ENCODE data around the gene QRSL1. TPM values are rescaled to one million over a fixed set of nuclear protein-coding genes. Genes with fewer than 3 reads are reported as not detected.

QRSL1 gene
- polyA plus RNA-seq, 1 of the 3 experiments (the other 2 are of a cell fraction), result 5.7 TPM

DNA sequence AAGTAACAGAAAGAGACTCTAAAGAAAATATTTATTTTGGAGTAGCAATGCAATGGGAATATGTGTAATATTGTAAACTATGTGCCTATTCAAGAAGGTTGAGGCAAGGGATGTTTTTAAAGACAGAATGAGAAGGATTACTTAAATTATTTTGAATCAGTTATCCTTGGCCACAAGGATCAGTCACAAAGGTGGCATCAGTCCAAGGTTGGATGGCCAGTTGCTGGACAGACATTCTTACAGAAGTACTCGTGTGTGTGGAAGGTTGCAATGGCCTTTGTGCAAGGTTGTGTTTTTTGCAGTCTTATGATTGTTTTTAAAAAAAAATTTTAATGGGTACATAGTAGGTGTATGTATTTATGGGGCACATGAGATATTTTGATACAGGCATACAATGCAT lies 2.0 kb downstream of the QRSL1 start:
- TF ChIP-seq TEAD4 (IDR thresholded peaks at IDR 0.05; ENCODE audit: borderline replicate concordance, insufficient read depth) (no peak), TAF1 (IDR thresholded peaks at IDR 0.05; ENCODE audit: borderline replicate concordance, low read depth, low read length) (no peak), CHD2 (IDR thresholded peaks at IDR 0.05; ENCODE audit: low read length, partially characterized antibody) (no peak), GABPA (IDR thresholded peaks at IDR 0.05; ENCODE audit: low read depth) (no peak), RFX5 (IDR thresholded peaks at IDR 0.05; ENCODE audit: low read length) (no peak), NFIC (IDR thresholded peaks at IDR 0.05; ENCODE audit: borderline replicate concordance) (no peak), NRF1 (IDR thresholded peaks at IDR 0.05; ENCODE audit: low read depth, low read length) (no peak), FOXJ3 (CRISPR knock-in tag; IDR thresholded peaks at IDR 0.05) (no peak), MXI1 (IDR thresholded peaks at IDR 0.05; ENCODE audit: low read depth, low read length) (no peak), FOXM1 (IDR thresholded peaks at IDR 0.05; ENCODE audit: low read depth) (no peak), MEF2A (IDR thresholded peaks at IDR 0.05; ENCODE audit: borderline replicate concordance, low read depth) (no peak), TCF12 (IDR thresholded peaks at IDR 0.05) (no peak), POLR2AphosphoS5 (IDR thresholded peaks at IDR 0.05; ENCODE audit: low read depth, low read length) (no peak), EZH2phosphoT487 (IDR thresholded peaks at IDR 0.05; ENCODE audit: borderline replicate concordance, low read depth) (no peak), RXRA (IDR thresholded peaks at IDR 0.05; ENCODE audit: borderline replicate concordance, low read depth) (no peak), EP300 (IDR thresholded peaks at IDR 0.05; ENCODE audit: borderline replicate concordance in 1 of 2, low read depth in 1 of 2, low read length in 1 of 2) (no peak)
- TF ChIP-seq, protein P1, sequence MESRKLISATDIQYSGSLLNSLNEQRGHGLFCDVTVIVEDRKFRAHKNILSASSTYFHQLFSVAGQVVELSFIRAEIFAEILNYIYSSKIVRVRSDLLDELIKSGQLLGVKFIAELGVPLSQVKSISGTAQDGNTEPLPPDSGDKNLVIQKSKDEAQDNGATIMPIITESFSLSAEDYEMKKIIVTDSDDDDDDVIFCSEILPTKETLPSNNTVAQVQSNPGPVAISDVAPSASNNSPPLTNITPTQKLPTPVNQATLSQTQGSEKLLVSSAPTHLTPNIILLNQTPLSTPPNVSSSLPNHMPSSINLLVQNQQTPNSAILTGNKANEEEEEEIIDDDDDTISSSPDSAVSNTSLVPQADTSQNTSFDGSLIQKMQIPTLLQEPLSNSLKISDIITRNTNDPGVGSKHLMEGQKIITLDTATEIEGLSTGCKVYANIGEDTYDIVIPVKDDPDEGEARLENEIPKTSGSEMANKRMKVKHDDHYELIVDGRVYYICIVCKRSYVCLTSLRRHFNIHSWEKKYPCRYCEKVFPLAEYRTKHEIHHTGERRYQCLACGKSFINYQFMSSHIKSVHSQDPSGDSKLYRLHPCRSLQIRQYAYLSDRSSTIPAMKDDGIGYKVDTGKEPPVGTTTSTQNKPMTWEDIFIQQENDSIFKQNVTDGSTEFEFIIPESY (IDR thresholded peaks at IDR 0.05; ENCODE audit: borderline replicate concordance, low read depth), result no peak
- no peaks in the 10 kb centered on the region for H3K36me3 ChIP-seq (replicated peaks in 1 of 2; ENCODE audit: control insufficient read depth in 1 of 2, insufficient read depth in 2 of 2, low read length in 1 of 2)
- peaks cover 5% of the 10 kb centered on the region; the same call in 1 of the 2 replicates for H3K9me3 ChIP-seq
- POLR2A ChIA-PET, result no interaction called here
- H3K27ac ChIP-seq (ENCODE audit: low read depth in 2 of 2, low read length in 1 of 2), result no peak overlapping the region
- H4K20me1 ChIP-seq (ENCODE audit: insufficient read depth), result no peaks in the 10 kb centered on the region
- peaks cover 67% of the 10 kb centered on the region for H3K79me2 ChIP-seq (ENCODE audit: insufficient read depth)
- H3F3A ChIP-seq (replicated peaks; ENCODE audit: insufficient read depth), result no peaks in the 10 kb centered on the region
- no peak overlapping the region for H2AFZ ChIP-seq (ENCODE audit: low read depth)
- CTCF ChIA-PET, result interaction anchor here (1.5 to 1.9 kb wide), 2 partner anchors 348 to 366 kb away, joined by 3 to 7 read pairs; no protein-coding TSS in a partner anchor
- H3K9me2 ChIP-seq, result no peaks in the 10 kb centered on the region
- DNase-seq, result no peak
- H3K27me3 ChIP-seq (ENCODE audit: insufficient read depth), result no peaks in the 10 kb centered on the region
- H3K4me3 ChIP-seq (ENCODE audit: low read depth in 2 of 2, low read length in 1 of 2), result no peak overlapping the region
- no peak overlapping the region for H3K4me2 ChIP-seq
- 96% methylated on average over 1 of the region's 1 CpG for WGBS (ENCODE audit: low lambda C conversion rate)
- peaks cover 4 to 11% of the 10 kb centered on the region in 2 experiments; a peak in 3 of 4 replicates for H3K4me1 ChIP-seq (ENCODE audit: control insufficient read depth in 1 of 2, insufficient read depth in 2 of 2, low read depth in 1 of 2, low read length in 1 of 2)
- H3K9ac ChIP-seq, result no peak overlapping the region

DNA sequence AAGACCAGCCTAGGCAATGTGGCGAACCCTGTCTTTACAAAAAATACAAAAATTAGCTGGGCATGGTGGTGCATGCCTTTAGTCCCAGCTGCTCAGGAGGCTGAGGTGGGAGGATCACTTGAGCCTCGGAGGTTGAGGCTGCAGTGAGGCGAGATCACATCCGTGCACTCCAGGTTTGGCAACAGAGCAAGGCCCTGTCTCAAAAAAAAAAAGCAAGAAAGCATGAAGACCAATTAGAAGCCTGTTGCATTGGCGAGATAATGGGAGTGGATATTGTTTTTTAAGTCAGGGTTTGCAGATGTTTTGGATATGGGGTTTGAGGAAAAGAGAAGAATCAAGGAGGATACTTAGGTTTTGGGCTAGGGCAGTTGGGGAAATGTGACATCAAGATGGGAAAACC lies 5.2 kb downstream of the QRSL1 start:
- WGBS (ENCODE audit: low lambda C conversion rate), result 89% methylated on average over 5 of the region's 5 CpGs
- ChIA-PET CTCF (interaction anchor here (1.6 to 1.9 kb wide), 2 partner anchors 25 to 345 kb away, joined by 4 to 7 read pairs; no protein-coding TSS in a partner anchor), POLR2A (no interaction called here)
- no peak for DNase-seq
- H3K9me3 ChIP-seq, result no peaks in the 10 kb centered on the region; the same call in 1 of the 2 replicates
- H3K4me1 ChIP-seq (ENCODE audit: control insufficient read depth in 1 of 2, insufficient read depth in 2 of 2, low read depth in 1 of 2, low read length in 1 of 2), result peaks cover 6% of the 10 kb centered on the region in 2 experiments; a peak in 3 of 4 replicates
- no peaks in the 10 kb centered on the region for H3K27me3 ChIP-seq (ENCODE audit: insufficient read depth)
- H3K36me3 ChIP-seq (replicated peaks in 1 of 2; ENCODE audit: control insufficient read depth in 1 of 2, insufficient read depth in 2 of 2, low read length in 1 of 2), result no peaks in the 10 kb centered on the region
- H3K79me2 ChIP-seq (ENCODE audit: insufficient read depth), result peaks cover 88% of the 10 kb centered on the region
- no peak overlapping the region for H3K27ac ChIP-seq (ENCODE audit: low read depth in 2 of 2, low read length in 1 of 2)
- no peaks in the 10 kb centered on the region for H3K9me2 ChIP-seq
- H2AFZ ChIP-seq (ENCODE audit: low read depth), result no peak overlapping the region
- no peaks in the 10 kb centered on the region for H4K20me1 ChIP-seq (ENCODE audit: insufficient read depth)
- H3K4me3 ChIP-seq (ENCODE audit: low read depth in 2 of 2, low read length in 1 of 2), result no peak overlapping the region
- no peak overlapping the region for H3K4me2 ChIP-seq
- H3F3A ChIP-seq (replicated peaks; ENCODE audit: insufficient read depth), result no peaks in the 10 kb centered on the region
- no peak overlapping the region for H3K9ac ChIP-seq
- no peak for TF ChIP-seq RXRA (IDR thresholded peaks at IDR 0.05; ENCODE audit: borderline replicate concordance, low read depth)
- TF ChIP-seq, protein P2, sequence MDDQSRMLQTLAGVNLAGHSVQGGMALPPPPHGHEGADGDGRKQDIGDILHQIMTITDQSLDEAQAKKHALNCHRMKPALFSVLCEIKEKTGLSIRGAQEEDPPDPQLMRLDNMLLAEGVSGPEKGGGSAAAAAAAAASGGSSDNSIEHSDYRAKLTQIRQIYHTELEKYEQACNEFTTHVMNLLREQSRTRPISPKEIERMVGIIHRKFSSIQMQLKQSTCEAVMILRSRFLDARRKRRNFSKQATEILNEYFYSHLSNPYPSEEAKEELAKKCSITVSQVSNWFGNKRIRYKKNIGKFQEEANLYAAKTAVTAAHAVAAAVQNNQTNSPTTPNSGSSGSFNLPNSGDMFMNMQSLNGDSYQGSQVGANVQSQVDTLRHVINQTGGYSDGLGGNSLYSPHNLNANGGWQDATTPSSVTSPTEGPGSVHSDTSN (IDR thresholded peaks at IDR 0.05), result no peak
- TF ChIP-seq, protein P3, sequence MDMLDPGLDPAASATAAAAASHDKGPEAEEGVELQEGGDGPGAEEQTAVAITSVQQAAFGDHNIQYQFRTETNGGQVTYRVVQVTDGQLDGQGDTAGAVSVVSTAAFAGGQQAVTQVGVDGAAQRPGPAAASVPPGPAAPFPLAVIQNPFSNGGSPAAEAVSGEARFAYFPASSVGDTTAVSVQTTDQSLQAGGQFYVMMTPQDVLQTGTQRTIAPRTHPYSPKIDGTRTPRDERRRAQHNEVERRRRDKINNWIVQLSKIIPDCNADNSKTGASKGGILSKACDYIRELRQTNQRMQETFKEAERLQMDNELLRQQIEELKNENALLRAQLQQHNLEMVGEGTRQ (IDR thresholded peaks at IDR 0.05; ENCODE audit: borderline replicate concordance, low read depth, low read length), result no peak
- no peak for TF ChIP-seq RAD21 (IDR thresholded peaks at IDR 0.05; ENCODE audit: low read length)
- no peak for TF ChIP-seq FOXM1 (IDR thresholded peaks at IDR 0.05; ENCODE audit: low read depth)
- no peak for TF ChIP-seq SIN3A (IDR thresholded peaks at IDR 0.05; ENCODE audit: borderline replicate concordance, low read depth, low read length)
- no peak for TF ChIP-seq GABPA (IDR thresholded peaks at IDR 0.05; ENCODE audit: low read depth)
- TF ChIP-seq RFX5 (IDR thresholded peaks at IDR 0.05; ENCODE audit: low read length), result no peak
- TF ChIP-seq EZH2phosphoT487 (IDR thresholded peaks at IDR 0.05; ENCODE audit: borderline replicate concordance, low read depth), result no peak
- TF ChIP-seq SMC3 (IDR thresholded peaks at IDR 0.05; ENCODE audit: low read depth, low read length), result no peak
- TF ChIP-seq RCOR1 (IDR thresholded peaks at IDR 0.05; ENCODE audit: low read length), result no peak
- no peak for TF ChIP-seq GATA2 (CRISPR knock-in tag; IDR thresholded peaks at IDR 0.05)
- TF ChIP-seq, protein P4, sequence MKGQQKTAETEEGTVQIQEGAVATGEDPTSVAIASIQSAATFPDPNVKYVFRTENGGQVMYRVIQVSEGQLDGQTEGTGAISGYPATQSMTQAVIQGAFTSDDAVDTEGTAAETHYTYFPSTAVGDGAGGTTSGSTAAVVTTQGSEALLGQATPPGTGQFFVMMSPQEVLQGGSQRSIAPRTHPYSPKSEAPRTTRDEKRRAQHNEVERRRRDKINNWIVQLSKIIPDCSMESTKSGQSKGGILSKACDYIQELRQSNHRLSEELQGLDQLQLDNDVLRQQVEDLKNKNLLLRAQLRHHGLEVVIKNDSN (IDR thresholded peaks at IDR 0.05; ENCODE audit: borderline replicate concordance, low read depth), result no peak
- TF ChIP-seq MXI1 (IDR thresholded peaks at IDR 0.05; ENCODE audit: low read depth, low read length), result no peak
- no peak for TF ChIP-seq NRF1 (IDR thresholded peaks at IDR 0.05; ENCODE audit: low read depth, low read length)

Data from SK-N-SH (cell line).